Kidney (tissue), 14 donors: ENCODE results near the gene PRDM15. TPM values are rescaled to one million over a fixed set of nuclear protein-coding genes. Genes with fewer than 3 reads are reported as not detected.

Source experiments
- DNase-seq, 5 donors: peaks; one replicate each; pipeline ENCODE4 v3.0.0-alpha.2; 2013 to 2020
- FAIRE-seq: peaks from 2 replicates; lab custom pipeline; 2012; peaks lifted over from hg19 to GRCh38; lab: Jason Lieb, UNC
- H3K27ac ChIP-seq, 2 donors: one replicate each; pipeline ENCODE4 v1.7.0; 2013; ENCODE audit warnings: low read depth in 2 of 2, low read length in 2 of 2, inconsistent platforms in 1 of 2
- H3K27me3 ChIP-seq: one replicate; pipeline ENCODE4 v1.7.1; 2013; ENCODE audit warnings: low read length, inconsistent platforms; ENCODE audit not compliant: control insufficient read depth, insufficient read depth
- H3K36me3 ChIP-seq, 3 donors: one replicate each; pipeline versions ENCODE4 v1.7.0 to v1.7.1; 2013; ENCODE audit warnings: low read length in 3 of 3, control low read depth in 1 of 3, inconsistent platforms in 1 of 3; ENCODE audit not compliant: insufficient read depth in 3 of 3, control insufficient read depth in 2 of 3
- H3K4me1 ChIP-seq, 3 donors: one replicate each; pipeline versions ENCODE4 v1.7.0 to v1.7.1; 2013; ENCODE audit warnings: low read length in 3 of 3, inconsistent platforms in 1 of 3, low read depth in 1 of 3; ENCODE audit not compliant: control insufficient read depth in 2 of 3, insufficient read depth in 2 of 3
- H3K4me3 ChIP-seq, 3 donors: one replicate each; pipeline versions ENCODE4 v1.7.0 to v1.8.1; 2013; ENCODE audit warnings: low read length in 3 of 3, control low read depth in 1 of 3, inconsistent platforms in 1 of 3
- H3K9ac ChIP-seq, 3 donors: one replicate each; pipeline versions ENCODE4 v1.7.0 to v1.7.1; 2013; ENCODE audit warnings: low read length in 3 of 3, control low read depth in 1 of 3, inconsistent platforms in 1 of 3
- H3K9me3 ChIP-seq, 3 donors: one replicate each; pipeline versions ENCODE4 v1.7.0 to v1.7.1; 2013; ENCODE audit warnings: low read length in 3 of 3, control low read depth in 1 of 3, inconsistent platforms in 1 of 3; ENCODE audit not compliant: control insufficient read depth in 2 of 3, insufficient read depth in 1 of 3
- CTCF ChIP-seq: IDR thresholded peaks from 3 replicates; pipeline ENCODE4 v1.5.1; 2012; ENCODE audit warnings: mild to moderate bottlenecking, moderate library complexity, borderline replicate concordance; ENCODE audit not compliant: insufficient read depth; ENCODE audit errors: extremely low read depth
- intact Hi-C: fragments of 100-400 bp; cut with DNase I; formaldehyde crosslinking; loops from one replicate; pipeline ENCODE4 v1.11.1; 2022
- polyA plus RNA-seq: library from polyadenylated mRNA; stranded (reverse); fragments of 350-450 nt; fragmentation: Illumina TruSeq; extraction: RNeasy Lipid Tissue Mini Kit (QIAGEN cat#74804); gene quantifications from one replicate; pipeline ENCODE4 v1.2.3, GENCODE V29; 2014; ENCODE audit warnings: low read depth, low replicate concordance; ENCODE audit not compliant: insufficient read depth
- total RNA-seq: library from RNA; stranded (reverse); fragmentation: NEBNext Ultra II Directional; extraction: Animal tissue kit (Norgen Biotek cat#: 25700); gene quantifications from one replicate; pipeline ENCODE4 v1.2.1, GENCODE V29; 2021
- donor health status: control.
- donor health status: control.
- donor health status: control.
- donor health status: control.
- donor health status: control.
- donor health status: DM: yes; HTN: yes; CAD: no.
- donor health status: Normal renal cell carcinoma (clear cell type).

The PRDM15 gene
- total and polyA plus RNA-seq, 2 donors from 2014 or later = 1.3 to 8.4 TPM

- Histone ChIP-seq H3K9me3 (no peaks in the 10 kb centered on the region), H3K4me3 (no peak overlapping the region), H3K27me3 (no peaks in the 10 kb centered on the region), H3K27ac (no peak overlapping the region), H3K36me3 (peaks cover 0 to 13% (median 11%) of the 10 kb centered on the region in 3 donors), H3K4me1 (no peaks in the 10 kb centered on the region), H3K9ac (no peak overlapping the region)
- no peak for FAIRE-seq
- DNase-seq = peak in 1 of 5 donors; percentile 9
- intact Hi-C loops = no loop called here
- no peak for TF ChIP-seq CTCF
Measured at GRCh38 chr21:41812679-41813078, 66.5 kb downstream of the PRDM15 start.

- Histone ChIP-seq H3K4me3 (no peak overlapping the region), H3K27ac (no peak overlapping the region), H3K27me3 (no peaks in the 10 kb centered on the region), H3K9ac (no peak overlapping the region), H3K4me1 (no peaks in the 10 kb centered on the region), H3K36me3 (peaks cover 0 to 13% (median 11%) of the 10 kb centered on the region in 3 donors), H3K9me3 (no peaks in the 10 kb centered on the region)
- intact Hi-C loops = no loop called here
- peak in 1 of 5 donors; percentile 6 for DNase-seq
- no peak for TF ChIP-seq CTCF
- no peak for FAIRE-seq
Measured at GRCh38 chr21:41810597-41810932, 68.6 kb downstream of the PRDM15 start.

DNA sequence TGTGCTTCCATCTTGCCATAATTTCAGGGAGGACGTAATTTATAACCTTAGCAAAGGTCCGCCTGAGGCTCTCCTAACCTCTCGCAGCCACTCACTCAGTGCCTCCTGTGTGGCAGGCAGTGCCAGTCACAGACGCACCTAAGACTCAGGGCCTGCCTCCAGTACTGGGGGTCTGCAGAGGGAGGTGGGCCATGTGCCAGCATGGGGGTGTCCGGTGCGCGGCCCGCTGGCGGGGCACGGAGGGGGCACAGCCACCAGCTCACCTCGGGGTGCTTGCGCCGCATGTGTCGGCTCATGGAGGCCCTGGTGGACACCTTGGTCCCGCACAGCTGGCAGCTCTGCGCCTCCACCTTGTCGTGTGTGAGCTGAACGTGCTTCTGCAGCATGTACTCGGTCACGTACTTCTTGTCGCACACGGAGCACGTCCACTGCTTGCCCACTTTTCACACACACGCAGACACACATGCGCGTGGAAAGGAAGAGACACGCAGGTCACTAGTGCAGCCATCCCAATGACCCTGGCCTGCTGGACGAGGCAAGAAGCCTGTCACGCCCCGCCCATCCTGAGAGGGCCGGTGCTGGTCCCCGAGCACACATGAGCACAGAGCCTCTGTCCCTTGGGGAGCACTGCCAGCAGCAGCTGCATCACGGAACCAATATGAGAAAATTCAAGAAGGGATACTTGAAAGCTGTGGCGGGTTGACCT is 69.1 kb downstream of the PRDM15 start:
- no peak overlapping the region for H3K9ac ChIP-seq
- no peaks in the 10 kb centered on the region for H3K4me1 ChIP-seq
- DNase-seq (peak in 1 of 5 donors; percentile 22), FAIRE-seq (no peak)
- intact Hi-C loops = no loop called here
- no peak for TF ChIP-seq CTCF
- H3K4me3 ChIP-seq = no peak overlapping the region
- no peak overlapping the region for H3K27ac ChIP-seq
- no peaks in the 10 kb centered on the region for H3K27me3 ChIP-seq
- no peaks in the 10 kb centered on the region for H3K9me3 ChIP-seq
- peaks cover 0 to 10% (median 8%) of the 10 kb centered on the region in 3 donors for H3K36me3 ChIP-seq
